CD8-positive, alpha-beta memory T cell (primary cell): ENCODE results near the gene SLC6A2. TPM values are rescaled to one million over a fixed set of nuclear protein-coding genes. Genes with fewer than 3 reads are reported as not detected.
A peak's percentile ranks its signal among the peaks of the same experiment; 100 is the strongest.

ENCODE experiments used
- CTCF ChIA-PET: fragments of 350-600 bp; sonication (Branson Sonifier 250); formaldehyde crosslinking; loops from one replicate; lab custom pipeline; 2021; ENCODE audit warnings: antibody characterized with exemption; lab: Charles Lee
- POLR2A ChIA-PET: fragments of 350-600 bp; sonication (Branson Sonifier 250); formaldehyde crosslinking; loops from one replicate; lab custom pipeline; 2021; ENCODE audit warnings: antibody characterized with exemption; lab: Charles Lee
- DNase-seq, 5 donors: peaks; one replicate each; pipeline versions ENCODE4 v3.0.0 to v3.0.0-alpha.2; 2020 to 2022; ENCODE audit warnings: mixed read lengths in 1 of 5
- H3K27ac ChIP-seq: one replicate; pipeline ENCODE4 v1.7.0; 2013; ENCODE audit warnings: low read depth, mild to moderate bottlenecking, low read length, moderate library complexity
- H3K27me3 ChIP-seq: 2 replicates; pipeline ENCODE4 v1.7.0; 2013; ENCODE audit warnings: low read length, mild to moderate bottlenecking; ENCODE audit not compliant: insufficient read depth, poor library complexity, severe bottlenecking
- H3K36me3 ChIP-seq: 2 replicates; pipeline ENCODE4 v1.7.0; 2013; ENCODE audit warnings: mild to moderate bottlenecking, low read length, moderate library complexity; ENCODE audit not compliant: insufficient read depth
- H3K4me1 ChIP-seq: 2 replicates; pipeline ENCODE4 v1.7.0; 2013; ENCODE audit warnings: mild to moderate bottlenecking, low read length, moderate library complexity; ENCODE audit not compliant: insufficient read depth
- H3K4me3 ChIP-seq: 2 replicates; pipeline ENCODE4 v1.7.0; 2013; ENCODE audit warnings: mild to moderate bottlenecking, low read length
- H3K9me3 ChIP-seq: 2 replicates; pipeline ENCODE4 v1.7.0; 2013; ENCODE audit warnings: mild to moderate bottlenecking, low read length
- H3K27ac Mint-ChIP-seq, 8 donors: one replicate each; pipeline ENCODE4 v1.8.0; 2020 to 2021; ENCODE audit warnings: mixed read lengths in 8 of 8, mild to moderate bottlenecking in 6 of 8, inconsistent platforms in 3 of 8, moderate library complexity in 3 of 8
- H3K27me3 Mint-ChIP-seq, 2 donors: one replicate each; pipeline ENCODE4 v1.8.0; 2020 to 2021; ENCODE audit warnings: mixed read lengths in 2 of 2, mild to moderate bottlenecking in 1 of 2, moderate library complexity in 1 of 2
- H3K36me3 Mint-ChIP-seq, 3 donors: one replicate each; pipeline ENCODE4 v1.8.0; 2020 to 2021; ENCODE audit warnings: mixed read lengths in 3 of 3, inconsistent platforms in 1 of 3, mild to moderate bottlenecking in 1 of 3
- H3K4me1 Mint-ChIP-seq, 3 donors: one replicate each; pipeline ENCODE4 v1.8.0; 2020 to 2021; ENCODE audit warnings: mixed read lengths in 3 of 3, inconsistent platforms in 1 of 3, mild to moderate bottlenecking in 1 of 3
- H3K4me3 Mint-ChIP-seq, 7 donors: one replicate each; pipeline ENCODE4 v1.8.0; 2020 to 2021; ENCODE audit warnings: mixed read lengths in 7 of 7, mild to moderate bottlenecking in 6 of 7, moderate library complexity in 4 of 7, inconsistent platforms in 2 of 7
- H3K9me3 Mint-ChIP-seq, 5 donors: one replicate each; pipeline ENCODE4 v1.8.0; 2020 to 2022; ENCODE audit warnings: mixed read lengths in 5 of 5, mild to moderate bottlenecking in 3 of 5, moderate library complexity in 2 of 5, inconsistent platforms in 1 of 5
- polyA plus RNA-seq: library from polyadenylated mRNA; unstranded; fragments of 300-500 nt; fragmentation: Illumina TruSeq; gene quantifications from one replicate; pipeline ENCODE4 v1.2.3, GENCODE V29; 2021
- total RNA-seq, 2 experiments: library from RNA; stranded (reverse); gene quantifications; one replicate each; pipeline ENCODE4 v1.2.3, GENCODE V29; 2021

Gene SLC6A2
- total and polyA plus RNA-seq, 3 experiments from 2014 or later = not detected

DNA sequence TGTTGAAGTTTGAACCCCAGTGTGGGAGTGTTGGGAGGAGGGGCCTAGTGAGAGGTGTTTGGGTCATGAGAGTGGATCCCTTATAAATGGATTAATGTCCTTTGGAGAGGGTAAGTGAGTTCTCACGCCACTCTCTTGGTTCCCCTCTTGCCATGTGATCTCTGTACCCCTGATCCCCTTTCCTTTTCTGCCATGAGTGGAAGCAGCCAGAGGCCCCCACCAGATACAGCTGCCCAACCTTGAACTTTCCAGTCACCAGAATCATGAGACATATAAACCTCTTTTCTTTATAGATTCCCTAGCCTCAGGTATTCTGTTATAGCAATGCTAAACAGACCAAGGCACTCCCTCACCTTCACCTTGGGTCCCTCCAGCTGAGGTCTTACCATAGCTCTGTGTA lies 7.4 kb downstream of the SLC6A2 start:
- Histone ChIP-seq H3K4me1 (no peaks in the 10 kb centered on the region), H3K27me3 (no peaks in the 10 kb centered on the region), H3K36me3 (no peaks in the 10 kb centered on the region), H3K4me3 (no peak overlapping the region), H3K27ac (no peak overlapping the region), H3K9me3 (no peaks in the 10 kb centered on the region)
- H3K4me3 Mint-ChIP-seq = no peak overlapping the region
- H3K27ac Mint-ChIP-seq = no peak overlapping the region
- DNase-seq = no peak
- H3K27me3 Mint-ChIP-seq = peaks cover 11 to 24% of the 10 kb centered on the region in 2 donors
- no peaks in the 10 kb centered on the region for H3K36me3 Mint-ChIP-seq
- POLR2A ChIA-PET = no interaction called here
- CTCF ChIA-PET = no interaction called here
- H3K9me3 Mint-ChIP-seq = peaks cover 0 to 8% (median 7%) of the 10 kb centered on the region in 5 donors
- no peaks in the 10 kb centered on the region for H3K4me1 Mint-ChIP-seq

DNA sequence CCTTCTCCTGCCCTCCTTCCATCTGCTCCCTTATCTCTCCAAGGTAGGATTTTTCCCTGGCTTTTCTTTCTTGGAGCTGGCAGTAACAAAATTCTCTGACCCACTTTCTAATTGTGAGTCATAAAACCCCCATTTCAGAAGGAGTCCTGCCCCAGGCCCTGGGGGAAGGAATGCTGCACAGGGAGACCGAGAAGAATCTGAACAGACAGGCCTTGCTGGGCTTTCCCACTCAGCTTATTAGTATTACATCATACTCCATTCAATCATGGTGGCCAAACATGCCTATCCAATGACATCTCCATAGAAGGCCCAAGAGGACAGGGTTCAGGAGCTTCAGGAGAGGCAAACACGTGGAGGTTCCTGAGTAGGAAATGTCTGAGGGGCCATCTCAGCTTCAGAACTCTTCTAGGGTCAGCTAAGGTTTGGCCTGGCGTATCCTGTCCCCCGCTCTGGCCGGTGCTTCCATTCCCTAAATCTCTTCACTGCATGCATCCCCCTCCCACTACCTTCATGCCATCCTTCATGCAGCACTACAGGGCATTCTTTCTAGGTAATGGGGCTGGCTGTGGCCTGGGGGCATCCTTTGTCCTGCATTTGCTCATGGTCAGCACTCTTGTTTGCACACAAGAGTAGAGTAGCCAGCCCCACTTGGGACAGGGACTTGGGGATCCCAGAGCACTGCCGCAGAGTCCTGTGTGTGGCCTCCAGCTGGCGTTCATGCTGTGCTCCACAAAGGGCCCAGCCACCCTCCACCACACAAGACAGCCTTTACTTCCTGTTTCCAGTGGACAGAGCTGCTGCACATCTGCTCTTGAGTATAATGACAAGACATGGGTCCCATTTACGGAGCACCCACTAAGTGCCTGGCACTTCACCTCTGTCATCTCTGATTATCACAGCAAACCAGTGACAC lies 8.2 kb downstream of the SLC6A2 start:
- H3K9me3 ChIP-seq = no peaks in the 10 kb centered on the region
- no peak for DNase-seq
- Mint-ChIP-seq H3K4me3 (no peak overlapping the region), H3K27me3 (peaks cover 12 to 24% of the 10 kb centered on the region in 2 donors), H3K36me3 (no peaks in the 10 kb centered on the region), H3K27ac (no peak overlapping the region), H3K9me3 (peaks cover 0 to 8% (median 6%) of the 10 kb centered on the region in 5 donors), H3K4me1 (no peaks in the 10 kb centered on the region)
- no peak overlapping the region for H3K27ac ChIP-seq
- ChIA-PET CTCF (no interaction called here), POLR2A (no interaction called here)
- H3K36me3 ChIP-seq = no peaks in the 10 kb centered on the region
- no peaks in the 10 kb centered on the region for H3K27me3 ChIP-seq
- H3K4me3 ChIP-seq = no peak overlapping the region
- H3K4me1 ChIP-seq = no peaks in the 10 kb centered on the region

DNA sequence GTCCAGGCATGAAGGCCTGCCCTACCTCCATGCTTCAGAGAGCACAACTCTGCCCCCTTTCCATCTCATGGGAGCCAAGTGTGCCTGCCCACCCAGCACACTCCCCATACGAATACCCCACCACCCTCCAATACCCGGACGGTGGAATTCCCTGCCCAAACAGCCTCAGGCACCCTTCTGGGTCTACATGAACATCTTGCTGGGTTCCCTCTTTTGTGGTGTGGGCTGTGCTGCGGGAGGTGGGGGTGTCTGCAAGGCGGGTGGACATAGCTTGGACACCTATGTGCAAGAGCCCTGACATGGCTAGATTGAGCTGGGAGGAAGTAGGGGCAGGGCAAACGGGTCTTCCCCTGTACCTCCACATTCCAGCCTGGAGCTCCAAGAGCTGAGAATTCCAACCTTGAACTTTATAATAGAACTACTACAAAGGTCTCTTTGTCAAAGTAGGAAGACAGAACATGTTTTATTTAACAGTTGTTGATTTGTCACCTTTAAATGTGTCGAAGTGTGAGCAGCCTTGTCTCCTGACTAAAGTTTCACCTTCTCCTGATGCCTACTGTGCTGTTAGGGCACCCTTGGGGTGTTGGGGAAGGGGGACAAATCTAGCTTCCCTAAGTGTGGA lies 9.1 kb downstream of the SLC6A2 start:
- CTCF ChIA-PET = no interaction called here
- H3K9me3 Mint-ChIP-seq = peaks cover 0 to 8% (median 6%) of the 10 kb centered on the region in 5 donors

DNA sequence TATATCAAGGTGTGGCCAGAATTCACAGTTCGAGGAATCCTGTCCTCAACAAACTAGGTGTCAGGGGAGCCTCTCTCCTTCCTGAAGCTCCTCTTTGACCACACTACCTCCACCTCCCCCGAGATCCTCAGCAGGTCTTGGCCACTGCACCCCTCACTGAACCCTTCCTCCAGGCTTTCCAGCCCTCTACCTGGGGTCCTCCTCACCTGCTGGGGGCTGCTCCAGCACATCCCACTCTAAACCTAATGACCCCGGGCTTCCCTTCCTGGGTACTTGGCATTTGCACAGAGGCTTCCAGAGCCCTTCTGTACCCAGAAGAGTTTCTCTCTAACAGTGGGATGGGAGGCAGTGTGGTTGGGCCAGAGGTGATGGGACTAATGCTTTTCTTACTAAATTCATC lies 9.7 kb downstream of the SLC6A2 start:
- Mint-ChIP-seq H3K27ac (no peak overlapping the region), H3K4me3 (no peak overlapping the region), H3K27me3 (peaks cover 9 to 23% of the 10 kb centered on the region in 2 donors), H3K36me3 (no peaks in the 10 kb centered on the region), H3K9me3 (peaks cover 0 to 8% (median 6%) of the 10 kb centered on the region in 5 donors), H3K4me1 (no peaks in the 10 kb centered on the region)
- Histone ChIP-seq H3K27me3 (no peaks in the 10 kb centered on the region), H3K36me3 (no peaks in the 10 kb centered on the region), H3K9me3 (no peaks in the 10 kb centered on the region), H3K27ac (no peak overlapping the region), H3K4me1 (no peaks in the 10 kb centered on the region), H3K4me3 (no peak overlapping the region)
- POLR2A ChIA-PET = no interaction called here
- DNase-seq = no peak
- CTCF ChIA-PET = no interaction called here

More for the DNA sequence above, 9.1 kb downstream of the SLC6A2 start:
- Mint-ChIP-seq H3K36me3 (no peaks in the 10 kb centered on the region), H3K27ac (peak overlapping the region in 1 of 8 donors; percentile 47), H3K4me3 (no peak overlapping the region), H3K4me1 (no peaks in the 10 kb centered on the region), H3K27me3 (peaks cover 11 to 23% of the 10 kb centered on the region in 2 donors)
- POLR2A ChIA-PET = no interaction called here
- Histone ChIP-seq H3K4me3 (no peak overlapping the region), H3K36me3 (no peaks in the 10 kb centered on the region), H3K27me3 (no peaks in the 10 kb centered on the region), H3K4me1 (no peaks in the 10 kb centered on the region), H3K27ac (no peak overlapping the region), H3K9me3 (no peaks in the 10 kb centered on the region)
- DNase-seq = no peak

- Histone ChIP-seq H3K27ac (no peak overlapping the region), H3K4me3 (no peak overlapping the region), H3K27me3 (no peaks in the 10 kb centered on the region), H3K4me1 (no peaks in the 10 kb centered on the region), H3K9me3 (no peaks in the 10 kb centered on the region), H3K36me3 (no peaks in the 10 kb centered on the region)
- H3K4me3 Mint-ChIP-seq = no peak overlapping the region
- H3K36me3 Mint-ChIP-seq = no peaks in the 10 kb centered on the region
- peaks cover 9 to 23% of the 10 kb centered on the region in 2 donors for H3K27me3 Mint-ChIP-seq
- ChIA-PET POLR2A (no interaction called here), CTCF (no interaction called here)
- H3K9me3 Mint-ChIP-seq = peaks cover 0 to 8% (median 6%) of the 10 kb centered on the region in 5 donors
- no peak for DNase-seq
- H3K4me1 Mint-ChIP-seq = no peaks in the 10 kb centered on the region
- no peak overlapping the region for H3K27ac Mint-ChIP-seq
Measured at GRCh38 chr16:55666012-55666411, 10.2 kb downstream of the SLC6A2 start.

DNA sequence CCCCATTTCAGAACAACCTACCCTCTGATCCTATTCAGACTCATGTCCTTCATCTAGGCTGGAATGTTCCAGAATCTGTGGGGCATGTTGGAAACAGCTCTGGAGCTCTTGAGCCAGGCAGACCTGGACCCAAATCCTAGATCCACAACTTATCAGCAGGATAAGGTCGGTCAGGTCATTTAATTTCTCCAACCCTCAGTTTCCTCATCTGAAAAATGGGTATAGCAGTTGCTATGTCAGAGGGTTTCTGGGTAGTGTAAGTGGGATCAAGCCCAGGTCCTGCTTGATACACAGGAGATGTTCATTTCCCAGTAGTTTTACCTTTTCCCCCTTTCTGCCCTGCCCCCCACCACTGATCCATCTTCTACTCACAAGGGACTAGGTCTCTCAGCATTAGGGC lies 12.0 kb downstream of the SLC6A2 start:
- H3K9me3 ChIP-seq = no peaks in the 10 kb centered on the region
- H3K4me3 Mint-ChIP-seq = no peak overlapping the region
- no peaks in the 10 kb centered on the region for H3K4me1 Mint-ChIP-seq
- H3K27ac ChIP-seq = no peak overlapping the region
- no peaks in the 10 kb centered on the region for H3K4me1 ChIP-seq
- peaks cover 0 to 8% (median 6%) of the 10 kb centered on the region in 5 donors for H3K9me3 Mint-ChIP-seq
- POLR2A ChIA-PET = no interaction called here
- no peaks in the 10 kb centered on the region for H3K36me3 Mint-ChIP-seq
- H3K27me3 ChIP-seq = no peaks in the 10 kb centered on the region
- no peak overlapping the region for H3K27ac Mint-ChIP-seq
- peaks cover 9 to 23% of the 10 kb centered on the region in 2 donors for H3K27me3 Mint-ChIP-seq
- CTCF ChIA-PET = no interaction called here
- DNase-seq = no peak
- H3K36me3 ChIP-seq = no peaks in the 10 kb centered on the region
- H3K4me3 ChIP-seq = no peak overlapping the region

- H3K9me3 Mint-ChIP-seq = peaks cover 0 to 6% (median under 1%) of the 10 kb centered on the region in 5 donors
- no peak overlapping the region for H3K4me3 Mint-ChIP-seq
- Histone ChIP-seq H3K36me3 (no peaks in the 10 kb centered on the region), H3K27me3 (no peaks in the 10 kb centered on the region), H3K9me3 (no peaks in the 10 kb centered on the region), H3K4me3 (no peak overlapping the region), H3K27ac (no peak overlapping the region), H3K4me1 (no peaks in the 10 kb centered on the region)
- ChIA-PET CTCF (no interaction called here), POLR2A (no interaction called here)
- peaks cover 9 to 19% of the 10 kb centered on the region in 2 donors for H3K27me3 Mint-ChIP-seq
- no peak overlapping the region for H3K27ac Mint-ChIP-seq
- H3K4me1 Mint-ChIP-seq = no peaks in the 10 kb centered on the region
- no peaks in the 10 kb centered on the region for H3K36me3 Mint-ChIP-seq
- DNase-seq = no peak
Measured at GRCh38 chr16:55668340-55669281, 12.8 kb downstream of the SLC6A2 start.
